Medulla oblongata (tissue), 1 donor: ENCODE measurements around the gene GAS2L3.
A peak's percentile ranks its signal among the peaks of the same experiment; 100 is the strongest.
"Not testable (repeated sequence)": the region's sequence is repeated elsewhere in the genome, so short reads cannot be mapped to it uniquely, and the experiment has no call there.

Source experiments
- DNase-seq: peaks from one replicate; pipeline ENCODE4 v3.0.0-alpha.2; 2015; ENCODE audit errors: extremely low spot score

Gene GAS2L3

GRCh38 chr12:100574187-100575074 lies 947 bp downstream of the GAS2L3 start:
- no peak for DNase-seq

- DNase-seq: no peak
These were observed 3.0 kb downstream of the GAS2L3 start for GRCh38 chr12:100576331-100577036.

- no peak for DNase-seq
These were observed 5.4 kb downstream of the GAS2L3 start for GRCh38 chr12:100578923-100579322.

GRCh38 chr12:100579844-100580243 lies 6.4 kb downstream of the GAS2L3 start:
- DNase-seq: no peak

- DNase-seq: no peak
These were observed 10.8 kb downstream of the GAS2L3 start for GRCh38 chr12:100584256-100584655.

- no peak for DNase-seq
These were observed 18.5 kb downstream of the GAS2L3 start for GRCh38 chr12:100591979-100592378.

GRCh38 chr12:100593490-100593889 lies 20.0 kb downstream of the GAS2L3 start:
- DNase-seq: no peak

GRCh38 chr12:100601626-100602025 lies 28.1 kb downstream of the GAS2L3 start:
- DNase-seq: no peak

- not testable (repeated sequence) for DNase-seq
These were observed 29.5 kb downstream of the GAS2L3 start for GRCh38 chr12:100602997-100603396.

- DNase-seq: peak; percentile 55
These were observed 35.3 kb downstream of the GAS2L3 start for GRCh38 chr12:100608776-100609175.

- DNase-seq: no peak
These were observed 37.4 kb downstream of the GAS2L3 start for GRCh38 chr12:100610666-100611430.

GRCh38 chr12:100612606-100613005 lies 39.1 kb downstream of the GAS2L3 start:
- no peak for DNase-seq

GRCh38 chr12:100624571-100624970 lies 51.1 kb downstream of the GAS2L3 start:
- no peak for DNase-seq

- DNase-seq: no peak
These were observed 59.0 kb downstream of the GAS2L3 start for GRCh38 chr12:100632445-100632892.

GRCh38 chr12:100633082-100633785 lies 59.8 kb downstream of the GAS2L3 start:
- not testable (repeated sequence) for DNase-seq

GRCh38 chr12:100643246-100643645 lies 69.8 kb downstream of the GAS2L3 start:
- no peak for DNase-seq

GRCh38 chr12:100646896-100647295 lies 73.4 kb downstream of the GAS2L3 start:
- no peak for DNase-seq

GRCh38 chr12:100651108-100651507 lies 77.6 kb downstream of the GAS2L3 start:
- no peak for DNase-seq

- DNase-seq: no peak
These were observed 78.2 kb downstream of the GAS2L3 start for GRCh38 chr12:100651694-100652093.

- no peak for DNase-seq
These were observed 79.0 kb downstream of the GAS2L3 start for GRCh38 chr12:100652488-100652887.

GRCh38 chr12:100656141-100656540 lies 82.7 kb downstream of the GAS2L3 start:
- no peak for DNase-seq
